NT2/D1 (cell line): ENCODE measurements around the gene EMC1.

Experiments
- DNase-seq: peaks from one replicate; pipeline ENCODE4 v3.0.0-alpha.2; 2011; ENCODE audit warnings: low read depth, low spot score
- H3K27me3 ChIP-seq: 2 replicates; pipeline ENCODE4 v1.6.0; 2011; ENCODE audit warnings: mild to moderate bottlenecking; ENCODE audit not compliant: insufficient read length, insufficient read depth
- H3K36me3 ChIP-seq: 2 replicates; pipeline ENCODE4 v1.6.1; 2011; ENCODE audit warnings: mild to moderate bottlenecking, low read length, mixed read lengths; ENCODE audit not compliant: insufficient read depth, insufficient read length
- H3K4me1 ChIP-seq: 2 replicates; pipeline ENCODE4 v1.5.1; 2011; ENCODE audit not compliant: insufficient read depth, insufficient read length
- H3K4me3 ChIP-seq: 2 replicates; pipeline ENCODE4 v1.5.1; 2011; ENCODE audit warnings: low read depth; ENCODE audit not compliant: insufficient read length
- H3K9ac ChIP-seq: 2 replicates; pipeline ENCODE4 v1.6.0; 2011; ENCODE audit warnings: low read depth; ENCODE audit not compliant: insufficient read length
- H3K9me3 ChIP-seq: 2 replicates; pipeline ENCODE4 v1.5.1; 2011; ENCODE audit warnings: mild to moderate bottlenecking, low read length; ENCODE audit not compliant: insufficient read depth
- SUZ12 ChIP-seq: IDR thresholded peaks from 2 replicates; pipeline ENCODE4 v1.6.1; 2011; ENCODE audit not compliant: insufficient read length, insufficient read depth; ENCODE audit errors: extremely low read depth
- YY1 ChIP-seq: IDR thresholded peaks from 2 replicates; pipeline ENCODE4 v1.6.1; 2011; ENCODE audit not compliant: insufficient read length, insufficient read depth
- ZNF274 ChIP-seq: IDR thresholded peaks from 2 replicates; pipeline ENCODE4 v1.6.1; 2011; ENCODE audit warnings: mild to moderate bottlenecking, low read depth, low read length

Gene EMC1

GRCh38 chr1:19199329-19199968 lies 51.9 kb downstream of the EMC1 start:
- H3K36me3 ChIP-seq = peaks cover 64% of the 10 kb centered on the region

GRCh38 chr1:19198820-19199219 lies 52.5 kb downstream of the EMC1 start:
- TF ChIP-seq ZNF274 = no peak
- no peak overlapping the region for H3K4me3 ChIP-seq
- no peak overlapping the region for H3K9ac ChIP-seq
- H3K4me1 ChIP-seq = no peaks in the 10 kb centered on the region
- no peak for DNase-seq
- no peaks in the 10 kb centered on the region for H3K27me3 ChIP-seq
- no peaks in the 10 kb centered on the region for H3K9me3 ChIP-seq
- H3K36me3 ChIP-seq = peaks cover 70% of the 10 kb centered on the region

More at GRCh38 chr1:19199329-19199968, 51.9 kb downstream of the EMC1 start:
- TF ChIP-seq ZNF274 (no peak), SUZ12 (no peak), YY1 (no peak)
- Histone ChIP-seq H3K27me3 (no peaks in the 10 kb centered on the region), H3K4me1 (no peaks in the 10 kb centered on the region), H3K9me3 (no peaks in the 10 kb centered on the region), H3K4me3 (no peak overlapping the region), H3K9ac (no peak overlapping the region)
- DNase-seq = no peak

- no peaks in the 10 kb centered on the region for H3K9me3 ChIP-seq
- H3K36me3 ChIP-seq = peaks cover 80% of the 10 kb centered on the region
- H3K27me3 ChIP-seq = no peaks in the 10 kb centered on the region
- DNase-seq = no peak
- TF ChIP-seq SUZ12 = no peak
- no peak for TF ChIP-seq YY1
- no peak for TF ChIP-seq ZNF274
- no peaks in the 10 kb centered on the region for H3K4me1 ChIP-seq
- H3K9ac ChIP-seq = no peak overlapping the region
- H3K4me3 ChIP-seq = no peak overlapping the region
Measured at GRCh38 chr1:19197845-19198244, 53.5 kb downstream of the EMC1 start.

- no peak overlapping the region for H3K9ac ChIP-seq
- H3K4me3 ChIP-seq = no peak overlapping the region
- no peaks in the 10 kb centered on the region for H3K27me3 ChIP-seq
- no peak for DNase-seq
- TF ChIP-seq YY1 (no peak), SUZ12 (no peak), ZNF274 (no peak)
- H3K4me1 ChIP-seq = no peaks in the 10 kb centered on the region
- no peaks in the 10 kb centered on the region for H3K9me3 ChIP-seq
- peaks cover 86% of the 10 kb centered on the region for H3K36me3 ChIP-seq
Measured at GRCh38 chr1:19196331-19196730, 55.0 kb downstream of the EMC1 start.

- Histone ChIP-seq H3K4me1 (no peaks in the 10 kb centered on the region), H3K36me3 (peaks cover 69% of the 10 kb centered on the region), H3K9me3 (no peaks in the 10 kb centered on the region), H3K27me3 (no peaks in the 10 kb centered on the region), H3K4me3 (no peak overlapping the region), H3K9ac (no peak overlapping the region)
- DNase-seq = no peak
- TF ChIP-seq ZNF274 (no peak), SUZ12 (no peak), YY1 (no peak)
Measured at GRCh38 chr1:19193004-19193403, 58.3 kb downstream of the EMC1 start.

- Histone ChIP-seq H3K9me3 (no peaks in the 10 kb centered on the region), H3K4me1 (no peaks in the 10 kb centered on the region), H3K9ac (no peak overlapping the region), H3K4me3 (no peak overlapping the region), H3K27me3 (no peaks in the 10 kb centered on the region), H3K36me3 (peaks cover 65% of the 10 kb centered on the region)
- DNase-seq = no peak
- TF ChIP-seq ZNF274 = no peak
- TF ChIP-seq SUZ12 = no peak
- TF ChIP-seq YY1 = no peak
Measured at GRCh38 chr1:19191811-19192210, 59.5 kb downstream of the EMC1 start.

GRCh38 chr1:19190468-19190867 lies 60.9 kb downstream of the EMC1 start:
- H3K9me3 ChIP-seq = no peaks in the 10 kb centered on the region
- H3K4me1 ChIP-seq = no peaks in the 10 kb centered on the region
- no peak overlapping the region for H3K4me3 ChIP-seq
- H3K27me3 ChIP-seq = no peaks in the 10 kb centered on the region
- no peak for TF ChIP-seq ZNF274
- TF ChIP-seq SUZ12 = no peak
- no peak for TF ChIP-seq YY1
- no peak for DNase-seq
- peaks cover 66% of the 10 kb centered on the region for H3K36me3 ChIP-seq
- H3K9ac ChIP-seq = no peak overlapping the region
